HG02623 (cell line): ENCODE measurements around the gene NR2C2.

Experiments used
- ATAC-seq: cut with Tn5 transposase; IDR thresholded peaks from one replicate; pipeline ENCODE4 v1.9.1; 2021; ENCODE audit warnings: moderate library complexity; ENCODE audit not compliant: unreplicated experiment

The NR2C2 gene

DNA sequence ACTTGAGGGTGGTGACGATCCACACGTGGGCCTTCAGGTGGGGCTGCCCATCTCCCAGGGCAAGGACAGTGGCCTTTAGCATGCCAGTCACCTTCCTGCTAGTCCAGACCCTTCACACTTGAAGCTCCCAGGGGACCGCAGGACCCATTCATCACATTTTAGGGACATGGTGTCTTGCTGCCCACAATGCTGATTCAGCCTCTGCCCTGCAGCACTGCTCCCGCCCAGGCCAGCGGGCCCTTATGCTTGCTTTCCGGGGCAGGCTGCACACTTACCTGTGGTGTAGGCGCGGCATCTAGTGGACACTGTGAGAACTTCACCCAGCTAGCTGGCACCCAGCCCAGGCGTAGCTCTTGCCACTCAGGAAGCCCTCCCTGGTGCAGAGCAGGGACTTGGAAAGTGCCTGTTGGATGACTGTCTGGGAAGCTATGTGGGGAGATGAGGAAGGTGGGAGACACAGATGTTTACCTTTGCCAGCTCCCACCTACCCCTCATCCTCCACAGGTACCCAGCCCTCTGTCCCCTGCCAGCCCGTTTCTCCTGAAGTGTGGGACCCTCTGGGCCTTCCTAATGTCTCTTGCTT, 26.3 kb upstream of the NR2C2 start:
- ATAC-seq: peak; percentile 74

DNA sequence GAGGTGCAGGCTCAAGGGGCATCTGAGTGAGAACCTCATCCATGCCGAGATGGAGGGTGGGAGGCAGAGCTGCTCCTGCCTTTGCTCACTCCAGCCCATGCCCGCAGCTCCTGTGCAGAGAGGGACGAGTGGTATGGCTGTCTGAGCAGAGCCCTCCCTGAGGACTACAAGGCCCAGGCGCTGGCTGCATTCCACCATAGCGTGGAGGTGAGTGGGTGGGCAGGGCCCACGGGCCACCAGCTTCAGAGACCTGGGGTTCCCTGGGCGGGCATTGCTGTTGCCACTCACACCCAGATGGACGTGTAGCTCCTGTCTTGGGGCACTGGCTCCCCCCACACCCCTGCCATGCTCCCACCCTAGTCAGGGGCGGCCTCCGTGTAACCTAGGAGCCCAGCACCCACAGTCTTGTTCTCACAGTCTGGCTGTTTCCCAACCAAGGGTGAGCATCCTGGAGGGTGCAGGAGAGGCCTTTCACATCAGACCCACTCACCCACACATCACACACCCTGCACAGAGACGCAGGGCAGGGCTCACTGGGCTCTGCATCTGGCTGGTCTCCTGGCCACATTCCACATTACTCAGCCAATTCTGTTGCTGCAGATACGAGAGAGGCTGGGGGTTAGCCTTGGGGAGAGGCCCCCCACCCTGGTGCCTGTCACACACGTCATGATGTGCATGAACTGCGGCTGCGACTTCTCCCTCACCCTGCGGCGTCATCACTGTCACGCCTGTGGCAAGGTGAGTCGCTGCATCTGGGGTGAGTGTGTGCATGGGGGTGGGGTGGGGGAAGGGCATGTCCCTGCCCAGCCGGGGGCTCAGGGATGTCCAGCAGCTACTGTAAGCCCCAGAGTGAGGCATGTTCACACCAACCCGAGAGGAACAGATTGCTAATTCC, 25.3 kb upstream of the NR2C2 start:
- ATAC-seq: no peak

DNA sequence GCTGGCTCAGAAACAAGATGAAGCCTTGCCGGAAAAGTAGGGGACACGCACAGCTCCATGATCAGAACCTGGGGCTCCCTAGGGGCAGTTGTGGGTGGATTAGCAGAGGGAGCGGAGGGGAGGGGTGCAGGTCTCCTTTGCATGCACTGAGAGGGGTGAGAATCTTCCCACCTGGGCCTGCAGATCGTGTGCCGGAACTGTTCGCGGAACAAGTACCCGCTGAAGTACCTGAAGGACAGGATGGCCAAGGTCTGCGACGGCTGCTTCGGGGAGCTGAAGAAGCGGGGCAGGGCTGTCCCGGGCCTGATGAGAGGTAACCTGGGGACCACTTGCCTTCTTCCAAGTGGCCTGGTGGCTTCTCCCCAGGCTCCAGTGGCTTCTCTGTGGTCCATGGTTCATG, 24.5 kb upstream of the NR2C2 start:
- no peak for ATAC-seq

DNA sequence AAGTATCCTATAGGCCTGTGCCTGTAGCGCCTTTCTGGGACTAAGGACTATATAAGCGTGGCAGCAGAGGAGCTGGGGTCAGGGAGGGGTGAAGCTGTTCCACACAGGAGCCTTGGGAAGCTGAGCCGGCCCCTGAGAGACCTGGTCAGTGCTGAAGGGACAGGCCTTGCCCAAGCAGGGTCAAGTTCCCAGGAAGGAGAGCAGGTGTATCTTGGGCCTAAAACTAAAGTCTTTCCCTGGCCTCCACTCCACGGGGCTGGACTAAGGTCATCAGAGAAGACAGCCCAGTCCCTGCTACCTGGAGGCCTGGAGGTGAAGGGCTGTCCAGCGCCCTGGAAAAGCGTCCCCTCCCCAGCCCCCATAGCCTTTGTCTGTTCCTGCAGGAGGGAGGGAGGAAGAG, 23.9 kb upstream of the NR2C2 start:
- no peak for ATAC-seq

DNA sequence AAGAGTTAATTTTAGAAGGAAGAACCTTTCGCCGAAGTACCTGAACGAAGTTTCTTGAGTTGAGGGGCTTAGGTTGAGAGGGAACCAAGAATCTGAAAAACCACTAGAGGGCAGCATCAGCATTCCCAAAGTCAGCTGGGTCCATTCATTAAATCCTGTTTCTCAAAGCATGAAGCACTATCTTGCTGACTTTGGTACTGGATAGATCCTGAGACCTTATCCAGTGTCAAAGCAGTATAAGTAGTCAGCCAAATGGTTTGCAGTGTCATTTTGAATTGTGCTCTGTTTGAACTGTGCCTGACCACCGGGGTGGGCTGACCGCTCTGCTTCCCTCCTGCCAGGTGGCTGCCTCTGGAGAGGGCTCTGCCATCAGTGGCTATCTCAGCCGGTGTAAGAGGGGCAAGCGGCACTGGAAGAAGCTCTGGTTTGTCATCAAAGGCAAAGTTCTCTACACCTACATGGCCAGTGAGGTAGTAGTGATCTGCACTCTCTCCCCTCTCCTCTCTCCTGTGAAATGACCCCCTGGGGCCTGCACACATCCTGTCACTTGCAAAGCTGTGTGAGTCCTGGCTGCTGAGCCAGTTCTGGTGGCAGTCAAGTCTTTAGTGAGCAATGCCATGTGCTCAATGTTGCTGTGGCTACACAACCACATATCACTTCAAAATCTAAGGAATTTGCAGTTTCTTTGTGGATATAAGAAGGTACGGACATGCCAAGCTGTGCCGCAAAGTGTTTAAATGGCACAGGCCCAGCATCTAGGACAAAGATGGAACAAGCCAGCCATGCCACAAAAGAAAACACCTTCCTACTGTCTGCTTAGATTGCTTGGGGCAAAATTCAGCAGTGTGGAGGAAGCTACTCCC, 21.4 kb upstream of the NR2C2 start:
- no peak for ATAC-seq

DNA sequence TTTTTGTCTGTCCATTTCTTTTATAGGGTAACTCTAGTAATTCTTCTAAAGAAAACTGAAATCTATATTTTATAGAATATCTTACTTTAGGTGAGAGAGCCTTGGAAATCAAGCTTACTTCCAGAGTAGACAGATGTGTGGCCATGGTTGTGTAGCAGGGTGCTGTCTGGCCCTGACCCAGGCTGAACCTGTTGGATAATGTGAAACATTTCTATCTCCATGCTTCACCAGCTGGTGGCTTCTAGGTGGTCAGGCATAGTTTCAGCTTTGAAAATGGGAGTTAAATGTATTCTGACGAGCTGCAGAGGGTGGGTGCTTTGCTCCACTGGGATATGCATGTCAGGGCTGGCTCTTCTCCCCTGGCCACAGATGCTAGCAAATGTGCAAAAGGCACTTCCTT, 20.8 kb upstream of the NR2C2 start:
- no peak for ATAC-seq

DNA sequence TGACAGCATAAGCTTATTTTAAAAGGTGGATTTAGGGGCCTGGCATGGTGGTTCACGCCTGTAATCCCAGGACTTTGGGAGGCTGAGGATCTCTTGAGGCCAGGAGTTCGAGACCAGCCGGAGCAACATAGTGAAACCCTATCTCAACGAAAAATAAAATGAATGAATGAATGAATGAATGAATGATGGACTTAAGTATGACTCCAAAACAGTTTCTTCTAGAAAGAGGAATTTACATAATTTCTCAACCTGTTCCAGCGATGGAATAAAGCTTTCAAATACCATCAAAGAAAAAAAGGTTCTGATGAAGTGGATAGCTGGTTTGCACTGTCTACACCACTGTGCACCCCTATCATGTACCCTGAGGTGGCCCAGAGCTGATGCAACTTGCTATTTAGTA, 20.1 kb upstream of the NR2C2 start:
- no peak for ATAC-seq

DNA sequence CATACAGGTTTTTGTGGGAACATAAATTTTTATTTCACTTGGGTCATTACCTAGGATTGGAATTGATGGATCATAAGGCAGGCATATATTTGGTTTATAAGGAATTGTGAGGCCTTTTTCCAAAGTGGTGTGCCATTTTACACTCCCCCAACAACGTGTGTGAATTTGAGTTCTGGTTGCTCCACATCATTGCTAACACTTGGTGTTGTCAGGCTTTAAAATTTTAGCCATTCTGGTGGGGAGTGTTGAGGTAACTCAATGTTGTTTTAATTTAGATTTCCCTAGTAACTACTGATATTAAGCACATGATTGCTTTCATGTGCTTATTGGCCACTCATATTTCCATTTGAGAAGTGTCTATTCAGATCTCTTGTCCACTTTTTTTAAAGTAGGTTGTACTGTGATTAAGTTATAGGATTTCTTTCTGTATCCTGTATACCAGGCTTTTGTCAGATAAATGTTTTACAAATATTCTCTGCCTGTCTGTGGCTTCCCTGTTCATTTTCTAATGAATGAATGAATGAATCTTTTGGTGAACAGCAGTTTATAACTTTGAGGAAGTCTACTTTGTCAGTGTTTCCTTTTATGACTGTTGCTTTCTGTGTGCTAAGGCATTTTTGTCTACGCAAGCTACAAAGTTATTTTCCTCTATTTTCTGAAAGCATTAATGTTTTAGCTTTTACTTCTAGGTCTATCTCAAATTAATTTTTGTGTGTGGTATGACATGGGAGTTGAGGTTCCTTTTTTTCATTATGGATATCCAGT, 17.9 kb upstream of the NR2C2 start:
- ATAC-seq: no peak

DNA sequence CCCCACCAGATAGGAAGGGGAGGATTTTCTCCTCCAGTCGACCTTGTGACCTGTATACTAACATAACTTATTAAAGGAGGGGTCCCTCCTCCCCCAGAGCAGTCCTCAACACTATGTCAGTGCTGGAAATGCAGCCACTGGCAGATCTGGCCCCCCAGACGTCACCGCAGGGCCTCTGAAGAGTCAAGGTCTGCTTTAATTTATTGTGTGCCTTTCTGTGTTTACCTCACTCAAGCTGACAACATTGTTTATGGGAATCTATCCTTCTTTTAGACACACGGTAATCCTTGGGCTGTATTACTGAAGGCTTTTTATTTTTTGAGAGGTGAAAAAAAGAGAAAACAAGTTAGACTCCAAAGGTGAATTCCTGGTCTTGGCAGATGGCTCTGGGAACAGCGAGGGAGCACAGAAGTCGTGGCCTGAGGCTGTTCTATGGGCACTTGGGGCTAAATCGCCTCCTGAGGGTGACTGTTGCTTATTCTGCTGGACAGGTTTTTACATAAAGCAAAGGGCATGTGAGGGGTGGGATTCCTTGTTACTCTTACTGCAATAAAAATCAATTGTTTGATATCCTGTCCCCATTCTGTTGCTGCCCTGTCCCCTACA, 13.5 kb upstream of the NR2C2 start:
- ATAC-seq: no peak

DNA sequence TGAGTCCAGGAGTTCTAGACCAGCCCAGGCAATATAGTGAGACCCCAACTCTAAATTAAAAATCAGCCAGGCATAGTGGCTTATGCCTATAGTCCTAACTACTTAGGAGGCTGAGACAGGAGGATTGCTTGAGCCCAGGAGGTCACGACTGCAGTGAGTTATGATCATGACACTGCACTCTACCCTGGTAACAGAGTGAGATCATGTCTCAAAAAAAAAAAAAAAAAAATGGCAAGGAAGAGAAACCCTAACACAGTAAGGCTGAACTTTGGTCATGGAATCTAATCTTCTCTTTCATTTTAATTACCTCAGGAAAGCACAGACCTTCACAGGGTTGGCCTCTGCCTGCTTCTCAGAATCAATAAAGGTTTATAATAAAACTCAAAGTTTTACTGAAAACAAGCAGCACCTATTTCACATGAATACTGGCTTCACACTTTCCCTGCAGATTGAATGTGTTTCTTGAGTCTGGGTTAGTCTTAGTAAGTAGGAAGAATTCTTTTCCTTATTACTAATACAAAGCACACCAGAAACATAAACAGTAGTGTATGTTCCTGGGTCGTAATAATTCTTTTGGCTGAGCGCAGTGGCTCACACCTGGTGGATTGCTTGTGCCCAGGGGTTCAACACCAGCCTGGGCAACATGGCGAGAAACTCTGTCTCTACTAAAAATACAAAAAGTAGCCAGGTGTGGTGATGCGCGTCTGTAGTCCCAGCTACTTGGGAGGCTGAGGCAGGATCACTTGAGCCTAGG, 11.6 kb upstream of the NR2C2 start:
- ATAC-seq: no peak

DNA sequence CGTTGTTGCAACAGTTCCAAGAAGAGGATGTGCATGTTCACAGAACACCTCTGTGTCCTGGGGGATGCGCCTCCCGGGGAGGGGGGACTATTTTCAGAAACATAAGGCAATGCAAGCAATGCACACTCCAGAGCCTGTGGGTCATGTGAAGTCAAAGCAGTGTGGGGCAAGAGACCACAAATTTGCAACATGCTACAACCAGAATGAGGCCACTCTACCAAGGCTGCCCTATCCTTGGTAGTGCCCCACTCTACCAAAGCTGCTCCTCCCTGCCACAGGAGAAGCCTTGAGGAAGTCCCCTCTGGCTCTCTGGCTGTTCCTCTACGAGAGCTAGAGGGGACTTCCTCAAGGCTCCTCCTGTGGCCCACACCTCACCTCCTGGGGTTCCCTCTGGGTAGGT, 8.4 kb upstream of the NR2C2 start:
- no peak for ATAC-seq

DNA sequence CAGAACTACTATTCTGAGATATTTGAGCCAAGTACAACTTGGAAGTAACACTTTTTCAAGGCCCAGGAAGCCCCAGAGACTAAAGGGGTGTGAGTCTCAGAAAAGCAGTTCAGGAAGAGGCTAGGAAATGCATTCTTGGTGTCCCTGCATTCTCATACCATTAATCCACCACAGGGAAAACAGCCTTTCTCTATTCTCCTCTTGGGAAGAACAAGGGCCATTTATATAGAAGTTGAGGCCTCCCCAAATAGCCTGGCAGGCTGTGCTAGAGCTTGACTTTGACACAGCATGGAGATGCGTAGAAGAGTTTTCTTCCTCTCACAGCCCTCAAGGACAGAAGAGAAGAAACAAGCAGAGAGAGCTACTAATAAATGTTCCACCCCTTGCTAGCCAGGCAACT, 5.5 kb upstream of the NR2C2 start:
- no peak for ATAC-seq

DNA sequence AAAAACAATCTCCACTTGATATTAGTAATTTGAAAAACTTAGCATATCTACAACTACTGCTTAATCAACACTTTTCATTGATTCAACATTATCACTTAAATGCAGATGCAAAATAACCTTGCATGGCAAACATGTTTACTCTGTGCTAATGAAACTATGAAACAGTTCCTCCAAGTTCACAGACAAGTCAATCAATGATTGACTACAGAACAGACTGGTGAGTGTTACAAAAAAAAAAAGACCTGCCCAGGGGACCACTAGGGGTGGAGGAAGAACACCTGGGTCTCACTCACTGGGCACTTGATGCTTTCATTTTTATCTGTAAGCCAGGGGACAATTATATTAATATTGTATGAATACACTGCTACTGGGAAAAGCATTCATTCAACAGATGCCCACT, 4.3 kb upstream of the NR2C2 start:
- ATAC-seq: no peak

DNA sequence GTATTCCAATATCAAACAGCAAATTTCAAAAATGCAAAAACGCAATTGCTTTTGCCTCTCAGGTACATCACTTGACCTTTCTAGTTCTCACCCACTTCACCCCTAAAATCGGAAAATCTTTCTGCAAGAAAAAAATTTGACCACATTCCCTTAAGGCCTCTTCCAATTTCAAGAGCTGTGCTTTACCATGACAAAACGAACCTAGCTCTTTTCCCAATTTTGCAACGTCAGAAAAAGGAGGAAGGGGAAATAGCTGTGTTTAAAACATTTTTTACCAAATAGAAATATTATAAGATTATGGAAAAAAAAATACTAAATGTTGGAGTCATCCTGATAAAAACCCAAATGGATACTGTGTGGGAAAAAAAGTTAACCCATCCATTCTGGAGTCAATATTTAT, 1.1 kb upstream of the NR2C2 start:
- ATAC-seq: no peak

DNA sequence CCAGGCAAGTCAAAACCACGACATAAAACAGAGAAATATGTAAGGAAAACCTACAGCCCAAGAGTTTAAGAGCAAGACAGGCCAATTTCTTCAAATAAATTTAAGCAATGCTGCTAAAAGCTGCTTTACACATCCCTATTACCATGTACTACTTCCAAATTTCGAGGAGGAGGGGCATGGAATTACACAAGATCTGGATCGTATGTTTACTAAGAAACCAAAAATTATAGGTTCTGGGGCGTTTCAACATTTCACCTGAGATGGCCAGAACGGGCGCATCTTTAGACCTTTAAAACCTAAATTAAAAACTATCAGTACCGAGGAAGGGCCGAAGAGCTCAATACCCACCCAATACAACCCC, 664 bp upstream of the NR2C2 start:
- ATAC-seq: no peak

DNA sequence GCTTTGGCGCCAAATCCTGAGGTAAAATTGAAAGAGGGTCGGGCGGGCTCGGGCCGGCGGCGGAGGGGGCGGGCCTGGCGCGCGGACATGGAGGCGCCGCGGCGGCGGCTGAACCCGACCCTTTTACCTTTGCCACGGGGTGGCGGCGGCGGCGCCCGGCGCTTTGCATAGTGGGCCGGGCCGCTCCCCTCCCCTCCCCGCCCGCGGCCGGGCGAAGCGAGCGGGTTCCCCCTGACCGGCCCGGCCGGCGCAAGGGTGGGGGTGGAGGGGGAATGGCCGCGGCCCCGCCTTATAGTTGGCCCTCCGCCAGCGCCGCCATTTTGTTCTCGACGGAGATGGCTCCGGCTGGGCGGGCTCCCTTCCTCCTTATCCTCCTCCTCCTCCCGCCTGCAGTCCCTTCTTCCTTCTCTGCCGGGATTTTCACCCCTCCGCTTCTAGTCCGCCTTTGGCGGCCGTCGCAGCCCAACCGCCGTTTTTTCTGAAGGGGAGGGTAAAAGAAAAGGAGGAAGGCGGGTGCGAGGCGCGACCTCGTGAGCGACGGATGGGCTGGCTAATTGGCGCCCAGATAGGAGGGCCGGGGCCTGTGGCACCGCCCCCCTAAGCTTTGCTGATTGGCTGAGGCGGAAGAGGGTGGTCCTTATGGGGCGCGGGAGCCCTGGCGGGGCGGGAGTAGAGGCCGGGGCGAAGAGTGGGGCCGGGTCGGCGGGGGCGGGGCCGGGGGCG, 664 bp downstream of the NR2C2 start:
- peak; percentile 83 for ATAC-seq

DNA sequence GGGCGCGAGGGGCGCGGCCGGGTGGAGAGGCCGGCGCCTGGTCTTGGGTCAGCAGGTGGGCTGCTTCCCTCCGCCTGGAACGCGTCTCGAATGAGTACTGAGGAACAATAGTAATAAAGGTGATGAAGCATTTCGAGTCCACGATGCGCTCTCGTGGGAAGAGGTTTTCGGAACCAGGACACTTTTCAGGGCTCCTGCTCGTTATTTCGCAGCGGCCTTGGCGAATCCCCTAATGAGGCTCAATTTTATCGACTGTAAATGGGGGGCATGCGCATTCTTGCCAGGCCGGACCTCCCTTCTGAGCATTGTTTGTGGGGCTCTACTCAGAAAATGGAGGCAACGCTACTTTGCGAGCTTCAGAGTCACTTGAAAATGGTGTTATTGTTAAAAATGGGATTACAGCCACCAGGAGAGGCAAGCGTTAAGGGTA, 1.2 kb downstream of the NR2C2 start:
- no peak for ATAC-seq

DNA sequence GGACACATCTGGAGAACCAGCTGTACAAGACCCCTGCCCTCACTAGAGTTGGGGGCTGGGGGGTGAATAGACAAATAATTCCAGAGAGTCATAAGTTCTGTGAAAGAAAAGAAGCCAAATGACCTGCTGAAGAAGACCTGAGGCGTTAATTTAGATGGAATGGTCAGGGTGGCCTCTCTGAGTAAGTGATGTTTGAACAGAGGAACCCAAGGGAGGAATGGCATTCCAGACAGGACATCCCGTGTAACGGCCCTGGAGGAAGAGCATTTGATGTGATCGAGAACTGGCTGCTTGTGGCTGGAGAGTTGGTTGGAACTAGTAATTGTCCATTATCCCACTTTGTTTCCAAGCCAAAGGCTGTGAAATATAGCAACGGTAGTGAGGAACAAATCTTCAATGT, 1.7 kb downstream of the NR2C2 start:
- ATAC-seq: no peak

DNA sequence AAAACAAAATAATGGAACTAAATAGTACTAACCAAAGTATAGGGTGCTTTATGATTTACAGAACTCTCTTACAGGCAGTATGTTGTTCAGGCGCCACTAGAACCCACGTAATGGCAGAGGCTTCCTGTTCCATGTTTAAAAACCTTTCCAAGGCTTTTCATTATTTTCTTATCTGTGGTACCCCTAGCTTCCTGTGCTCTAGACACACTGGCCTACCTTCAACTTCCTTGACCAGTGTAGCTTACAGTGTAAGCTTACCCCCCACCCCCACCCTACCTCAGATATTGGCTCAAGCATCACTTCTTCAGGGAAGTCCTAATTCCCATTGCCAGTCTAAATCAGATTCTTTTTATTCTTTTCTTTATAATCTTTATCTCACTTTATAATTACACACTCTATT, 2.9 kb downstream of the NR2C2 start:
- no peak for ATAC-seq
